D721Med (cell line): ENCODE results near the gene ANK3.
A peak's percentile ranks its signal among the peaks of the same experiment; 100 is the strongest.

Source experiments
- DNase-seq: peaks from one replicate; pipeline ENCODE4 v3.0.0; 2011; ENCODE audit warnings: low spot score; ENCODE audit not compliant: insufficient read length
- FAIRE-seq: peaks from 2 replicates; lab custom pipeline; 2011; peaks lifted over from hg19 to GRCh38; lab: Jason Lieb, UNC
- CTCF ChIP-seq: IDR thresholded peaks from 2 replicates; pipeline ENCODE4 v1.5.1; 2012; ENCODE audit warnings: mild to moderate bottlenecking, control low read depth; ENCODE audit not compliant: insufficient read depth; ENCODE audit errors: missing control alignments

Gene ANK3

GRCh38 chr10:60139798-60140566 lies 249.7 kb downstream of the ANK3 start:
- DNase-seq (no peak), FAIRE-seq (no peak)
- no peak for TF ChIP-seq CTCF

GRCh38 chr10:60139290-60139689 lies 250.4 kb downstream of the ANK3 start:
- FAIRE-seq (no peak), DNase-seq (no peak)
- TF ChIP-seq CTCF: no peak

- TF ChIP-seq CTCF: no peak
- DNase-seq (no peak), FAIRE-seq (no peak)
These were observed 250.8 kb downstream of the ANK3 start for GRCh38 chr10:60138842-60139241.

GRCh38 chr10:60138026-60138425 lies 251.6 kb downstream of the ANK3 start:
- TF ChIP-seq CTCF: no peak
- FAIRE-seq (no peak), DNase-seq (no peak)

GRCh38 chr10:60137292-60137992 lies 252.2 kb downstream of the ANK3 start:
- no peak for TF ChIP-seq CTCF
- DNase-seq (no peak), FAIRE-seq (no peak)

GRCh38 chr10:60135020-60135419 lies 254.7 kb downstream of the ANK3 start:
- FAIRE-seq (no peak), DNase-seq (no peak)
- no peak for TF ChIP-seq CTCF

GRCh38 chr10:60134548-60134947 lies 255.1 kb downstream of the ANK3 start:
- DNase-seq (no peak), FAIRE-seq (peak; percentile 55)

More at GRCh38 chr10:60134548-60134947, 255.1 kb downstream of the ANK3 start:
- TF ChIP-seq CTCF: no peak
